SK-N-SH (cell line): ENCODE data around the gene NDUFA12. TPM values are rescaled to one million over a fixed set of nuclear protein-coding genes. Genes with fewer than 3 reads are reported as not detected.

Experiments used
- CTCF ChIA-PET: fragments of 300-600, 350-600 bp; formaldehyde crosslinking; extraction: SDS; loops from one replicate; lab custom pipeline; 2021; lab: Yijun Ruan, JAX
- POLR2A ChIA-PET: fragments of 350-600 bp; sonication (Branson Sonifier 250); formaldehyde crosslinking; extraction: SDS; loops from one replicate; lab custom pipeline; 2020; ENCODE audit warnings: antibody characterized with exemption, inconsistent platforms; lab: Yijun Ruan, JAX
- DNase-seq: peaks from one replicate; pipeline ENCODE4 v3.0.0; 2012
- H2AFZ ChIP-seq: fragments of 200-600 bp; sonication (generic); 2 replicates; pipeline ENCODE4 v1.8.1; 2016; ENCODE audit warnings: antibody characterized with exemption, mild to moderate bottlenecking, low read depth
- H3F3A ChIP-seq: fragments of 200-600 bp; sonication (generic); replicated peaks from 2 replicates; pipeline ENCODE3; 2016; ENCODE audit warnings: antibody characterized with exemption, mild to moderate bottlenecking; ENCODE audit not compliant: insufficient read depth
- H3K27ac ChIP-seq, 2 experiments: fragments of 200-500 bp in 1 of 2; fragments of 200-600 bp in 1 of 2; sonication (Bioruptor generic) in 1 of 2; sonication (generic), shearing (Covaris generic) in 1 of 2; 2 replicates each; pipeline versions ENCODE4 v1.5.1 to v1.6.1; 2014 to 2016; ENCODE audit warnings: low read depth in 2 of 2, inconsistent platforms in 1 of 2, low read length in 1 of 2, mild to moderate bottlenecking in 1 of 2, mixed read lengths in 1 of 2
- H3K27me3 ChIP-seq: fragments of 200-600 bp; sonication (generic), shearing (Covaris generic); 2 replicates; pipeline ENCODE4 v1.6.1; 2016; ENCODE audit warnings: mixed run types; ENCODE audit not compliant: insufficient read depth
- H3K36me3 ChIP-seq, 2 experiments: fragments of 200-500 bp in 1 of 2; fragments of 200-600 bp in 1 of 2; sonication (Bioruptor generic) in 1 of 2; sonication (generic) in 1 of 2; replicated peaks in 1 of 2; 2 replicates each; pipeline versions ENCODE3 to v1.5.1; 2014 to 2016; ENCODE audit warnings: low read length in 1 of 2, mild to moderate bottlenecking in 1 of 2; ENCODE audit not compliant: insufficient read depth in 2 of 2, control insufficient read depth in 1 of 2
- H3K4me1 ChIP-seq, 2 experiments: fragments of 200-500 bp in 1 of 2; fragments of 200-600 bp in 1 of 2; sonication (Bioruptor generic) in 1 of 2; sonication (generic), shearing (Covaris generic) in 1 of 2; 2 replicates each; pipeline versions ENCODE4 v1.5.1 to v1.6.1; 2014 to 2016; ENCODE audit warnings: low read depth in 1 of 2, low read length in 1 of 2, mixed run types in 1 of 2; ENCODE audit not compliant: insufficient read depth in 2 of 2, control insufficient read depth in 1 of 2
- H3K4me2 ChIP-seq: fragments of 200-600 bp; sonication (generic), shearing (Covaris generic); 2 replicates; pipeline ENCODE4 v1.6.1; 2017; ENCODE audit warnings: mixed run types
- H3K4me3 ChIP-seq, 2 experiments: fragments of 200-500 bp in 1 of 2; fragments of 200-600 bp in 1 of 2; sonication (Bioruptor generic) in 1 of 2; sonication (generic), shearing (Covaris generic) in 1 of 2; 2 replicates each; pipeline versions ENCODE4 v1.5.1 to v1.8.1; 2014 to 2016; ENCODE audit warnings: low read depth in 2 of 2, inconsistent platforms in 1 of 2, low read length in 1 of 2, mild to moderate bottlenecking in 1 of 2, mixed read lengths in 1 of 2, moderate library complexity in 1 of 2
- H3K79me2 ChIP-seq: fragments of 200-600 bp; sonication (generic); 2 replicates; pipeline ENCODE4 v1.8.1; 2017; ENCODE audit warnings: mild to moderate bottlenecking; ENCODE audit not compliant: insufficient read depth
- H3K9ac ChIP-seq: fragments of 200-600 bp; sonication (generic); 2 replicates; pipeline ENCODE4 v1.6.1; 2017; ENCODE audit warnings: mixed run types
- H3K9me2 ChIP-seq: fragments of 200-600 bp; sonication (generic); 2 replicates; pipeline ENCODE4 v1.6.1; 2017; ENCODE audit warnings: mixed run types
- H3K9me3 ChIP-seq: fragments of 200-600 bp; sonication (generic); 2 replicates; pipeline ENCODE4 v1.6.1; 2017; ENCODE audit warnings: mixed run types, mild to moderate bottlenecking, moderate library complexity
- H4K20me1 ChIP-seq: fragments of 200-600 bp; sonication (generic); 2 replicates; pipeline ENCODE4 v1.6.1; 2017; ENCODE audit warnings: mild to moderate bottlenecking, mixed run types; ENCODE audit not compliant: insufficient read depth
- EP300 ChIP-seq, 2 experiments: IDR thresholded peaks; 2 replicates each; pipeline versions ENCODE4 v1.4.0 to v1.6.1; 2012; ENCODE audit warnings: borderline replicate concordance in 1 of 2, low read depth in 1 of 2, low read length in 1 of 2
- EZH2phosphoT487 ChIP-seq: fragments of 200-600 bp; sonication (generic); IDR thresholded peaks from 2 replicates; pipeline ENCODE4 v1.6.1; 2017; ENCODE audit warnings: low read depth, mixed run types, mild to moderate bottlenecking, antibody characterized with exemption, moderate library complexity, borderline replicate concordance
- FOXJ3 ChIP-seq: sonication (generic); formaldehyde crosslinking; IDR thresholded peaks from 2 replicates; pipeline ENCODE4 v1.5.1; 2020; ENCODE audit warnings: mild to moderate bottlenecking, missing genetic modification reagents
- GABPA ChIP-seq: IDR thresholded peaks from 2 replicates; pipeline ENCODE4 v1.4.0; 2012; ENCODE audit warnings: low read depth, mild to moderate bottlenecking
- MEF2A ChIP-seq: IDR thresholded peaks from 2 replicates; pipeline ENCODE4 v1.4.0; 2012; ENCODE audit warnings: low read depth, borderline replicate concordance
- MXI1 ChIP-seq: IDR thresholded peaks from 2 replicates; pipeline ENCODE4 v1.6.1; 2012; ENCODE audit warnings: mild to moderate bottlenecking, low read depth, low read length, improper control_type of control experiment
- POLR2AphosphoS5 ChIP-seq: IDR thresholded peaks from 2 replicates; pipeline ENCODE4 v1.6.1; 2012; ENCODE audit warnings: low read depth, low read length
- RAD21 ChIP-seq: IDR thresholded peaks from 2 replicates; pipeline ENCODE4 v1.6.1; 2012; ENCODE audit warnings: mild to moderate bottlenecking, low read length
- RFX5 ChIP-seq: IDR thresholded peaks from 2 replicates; pipeline ENCODE4 v1.6.1; 2012; ENCODE audit warnings: mild to moderate bottlenecking, improper control_type of control experiment, low read length
- RXRA ChIP-seq: IDR thresholded peaks from 2 replicates; pipeline ENCODE4 v1.4.0; 2012; ENCODE audit warnings: low read depth, mild to moderate bottlenecking, borderline replicate concordance
- SIN3A ChIP-seq: IDR thresholded peaks from 2 replicates; pipeline ENCODE4 v1.6.1; 2012; ENCODE audit warnings: low read depth, mild to moderate bottlenecking, low read length, moderate library complexity, borderline replicate concordance
- SMC3 ChIP-seq: IDR thresholded peaks from 2 replicates; pipeline ENCODE4 v1.6.1; 2012; ENCODE audit warnings: low read depth, low read length, improper control_type of control experiment
- WGBS: methylation state at CpG from one replicate; pipeline ENCODE4 v1.1.6; 2017; ENCODE audit warnings: low lambda C conversion rate; 5-methylcytosine and 5-hydroxymethylcytosine counted together
- polyA plus RNA-seq, 3 experiments: library from polyadenylated mRNA; depleted of rRNA; stranded (reverse); fragments of >200 nt; gene quantifications; 2 replicates each; pipeline ENCODE4 v1.2.3, GENCODE V29; 2012
- TF ChIP-seq, protein P1 (sequence below): fragments of 150-350 bp; IDR thresholded peaks from 2 replicates; pipeline ENCODE4 v1.6.1; 2016; ENCODE audit warnings: mild to moderate bottlenecking, low read depth, low read length
- TF ChIP-seq, protein P2 (sequence below): IDR thresholded peaks from 2 replicates; pipeline ENCODE4 v1.4.0; 2012; ENCODE audit warnings: low read depth, borderline replicate concordance
- TF ChIP-seq, protein P3 (sequence below): IDR thresholded peaks from 2 replicates; pipeline ENCODE4 v1.4.0; 2012; ENCODE audit warnings: low read depth, borderline replicate concordance
- TF ChIP-seq, protein P4 (sequence below): IDR thresholded peaks from 2 replicates; pipeline ENCODE4; 2012
- TF ChIP-seq, protein P5 (sequence below): IDR thresholded peaks from 2 replicates; pipeline ENCODE4 v1.6.1; 2012; ENCODE audit warnings: mild to moderate bottlenecking, low read depth, low read length, moderate library complexity

The NDUFA12 gene
- polyA plus RNA-seq, 1 of the 3 experiments (the other 2 are of a cell fraction), result 106 TPM

DNA sequence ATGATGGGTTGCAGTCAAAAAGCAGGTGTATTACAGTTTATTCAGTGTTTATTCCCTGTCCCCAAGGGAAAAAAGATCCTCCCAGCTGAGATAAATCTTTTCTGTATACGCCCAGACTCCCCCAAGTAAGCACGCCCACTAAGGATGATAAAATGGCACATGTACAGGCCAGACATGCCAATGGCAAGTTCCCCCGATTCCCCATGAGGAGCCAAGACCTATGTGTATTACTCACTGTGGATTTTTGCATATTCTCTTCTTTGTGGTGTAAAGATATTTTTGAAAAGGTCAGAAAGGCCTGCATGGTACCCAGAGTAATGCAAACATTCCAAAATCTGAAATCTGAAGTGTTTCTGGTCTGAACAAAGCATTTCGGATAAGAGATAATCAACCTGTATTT is 47.7 kb upstream of the NDUFA12 start:
- Histone ChIP-seq H2AFZ (no peak overlapping the region), H3K4me1 (no peaks in the 10 kb centered on the region), H3K9me3 (no peaks in the 10 kb centered on the region), H3K4me3 (no peak overlapping the region), H3K79me2 (no peaks in the 10 kb centered on the region), H3K36me3 (peaks cover 33 to 49% of the 10 kb centered on the region in 2 experiments), H4K20me1 (no peaks in the 10 kb centered on the region), H3K9ac (no peak overlapping the region), H3K27me3 (no peaks in the 10 kb centered on the region), H3K9me2 (no peaks in the 10 kb centered on the region), H3F3A (no peaks in the 10 kb centered on the region), H3K4me2 (no peak overlapping the region), H3K27ac (no peak overlapping the region)
- 88% methylated on average over 4 of the region's 4 CpGs for whole genome bisulfite sequencing
- no peak for TF ChIP-seq SIN3A
- TF ChIP-seq, protein P1, sequence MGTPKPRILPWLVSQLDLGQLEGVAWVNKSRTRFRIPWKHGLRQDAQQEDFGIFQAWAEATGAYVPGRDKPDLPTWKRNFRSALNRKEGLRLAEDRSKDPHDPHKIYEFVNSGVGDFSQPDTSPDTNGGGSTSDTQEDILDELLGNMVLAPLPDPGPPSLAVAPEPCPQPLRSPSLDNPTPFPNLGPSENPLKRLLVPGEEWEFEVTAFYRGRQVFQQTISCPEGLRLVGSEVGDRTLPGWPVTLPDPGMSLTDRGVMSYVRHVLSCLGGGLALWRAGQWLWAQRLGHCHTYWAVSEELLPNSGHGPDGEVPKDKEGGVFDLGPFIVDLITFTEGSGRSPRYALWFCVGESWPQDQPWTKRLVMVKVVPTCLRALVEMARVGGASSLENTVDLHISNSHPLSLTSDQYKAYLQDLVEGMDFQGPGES, result no peak
- TF ChIP-seq GABPA, result no peak
- no peak for TF ChIP-seq POLR2AphosphoS5
- TF ChIP-seq RAD21, result no peak
- no peak for TF ChIP-seq SMC3
- TF ChIP-seq, protein P2, sequence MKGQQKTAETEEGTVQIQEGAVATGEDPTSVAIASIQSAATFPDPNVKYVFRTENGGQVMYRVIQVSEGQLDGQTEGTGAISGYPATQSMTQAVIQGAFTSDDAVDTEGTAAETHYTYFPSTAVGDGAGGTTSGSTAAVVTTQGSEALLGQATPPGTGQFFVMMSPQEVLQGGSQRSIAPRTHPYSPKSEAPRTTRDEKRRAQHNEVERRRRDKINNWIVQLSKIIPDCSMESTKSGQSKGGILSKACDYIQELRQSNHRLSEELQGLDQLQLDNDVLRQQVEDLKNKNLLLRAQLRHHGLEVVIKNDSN, result no peak
- DNase-seq, result no peak
- ChIA-PET POLR2A (no interaction called here), CTCF (no interaction called here)

DNA sequence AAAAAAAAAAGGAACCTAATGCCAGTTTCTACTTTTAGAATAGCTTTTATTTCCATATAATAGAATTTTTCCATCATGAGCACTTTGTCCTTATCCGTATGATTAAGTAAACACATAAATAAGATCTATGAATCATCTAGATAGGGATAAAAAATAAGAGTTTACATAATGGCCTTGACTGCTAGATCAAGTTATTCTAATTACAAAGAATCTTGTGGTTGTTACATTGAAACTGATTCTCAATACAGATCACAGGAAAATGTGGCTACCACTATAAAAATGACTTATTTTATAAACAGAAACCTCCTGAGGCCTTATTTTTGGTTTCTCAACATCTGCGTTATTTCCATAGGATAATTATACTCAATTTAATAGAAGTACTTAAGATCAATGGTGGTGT is 34.4 kb upstream of the NDUFA12 start:
- no peaks in the 10 kb centered on the region for H3K9me2 ChIP-seq
- H3K4me3 ChIP-seq, result no peak overlapping the region
- ChIA-PET POLR2A (no interaction called here), CTCF (no interaction called here)
- H3K79me2 ChIP-seq, result no peaks in the 10 kb centered on the region
- no peak overlapping the region for H2AFZ ChIP-seq
- H4K20me1 ChIP-seq, result no peaks in the 10 kb centered on the region
- WGBS, result 85% methylated on average over 2 of the region's 2 CpGs
- H3K27ac ChIP-seq, result no peak overlapping the region
- peaks cover 3% of the 10 kb centered on the region for H3F3A ChIP-seq
- H3K36me3 ChIP-seq, result peaks cover 34 to 47% of the 10 kb centered on the region in 2 experiments
- no peak overlapping the region for H3K4me2 ChIP-seq
- no peak for DNase-seq
- no peaks in the 10 kb centered on the region; a peak in 1 of 4 replicates for H3K4me1 ChIP-seq
- no peak overlapping the region for H3K9ac ChIP-seq
- H3K27me3 ChIP-seq, result no peaks in the 10 kb centered on the region
- no peaks in the 10 kb centered on the region for H3K9me3 ChIP-seq
- TF ChIP-seq FOXJ3 (CRISPR knock-in tag) (no peak), EZH2phosphoT487 (no peak), RFX5 (no peak), MEF2A (no peak), MXI1 (no peak), GABPA (no peak), EP300 (IDR thresholded peaks at IDR 0.05; ENCODE audit: borderline replicate concordance in 1 of 2, low read depth in 1 of 2, low read length in 1 of 2) (no peak), RXRA (no peak)
- TF ChIP-seq, protein P3, sequence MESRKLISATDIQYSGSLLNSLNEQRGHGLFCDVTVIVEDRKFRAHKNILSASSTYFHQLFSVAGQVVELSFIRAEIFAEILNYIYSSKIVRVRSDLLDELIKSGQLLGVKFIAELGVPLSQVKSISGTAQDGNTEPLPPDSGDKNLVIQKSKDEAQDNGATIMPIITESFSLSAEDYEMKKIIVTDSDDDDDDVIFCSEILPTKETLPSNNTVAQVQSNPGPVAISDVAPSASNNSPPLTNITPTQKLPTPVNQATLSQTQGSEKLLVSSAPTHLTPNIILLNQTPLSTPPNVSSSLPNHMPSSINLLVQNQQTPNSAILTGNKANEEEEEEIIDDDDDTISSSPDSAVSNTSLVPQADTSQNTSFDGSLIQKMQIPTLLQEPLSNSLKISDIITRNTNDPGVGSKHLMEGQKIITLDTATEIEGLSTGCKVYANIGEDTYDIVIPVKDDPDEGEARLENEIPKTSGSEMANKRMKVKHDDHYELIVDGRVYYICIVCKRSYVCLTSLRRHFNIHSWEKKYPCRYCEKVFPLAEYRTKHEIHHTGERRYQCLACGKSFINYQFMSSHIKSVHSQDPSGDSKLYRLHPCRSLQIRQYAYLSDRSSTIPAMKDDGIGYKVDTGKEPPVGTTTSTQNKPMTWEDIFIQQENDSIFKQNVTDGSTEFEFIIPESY, result no peak
- TF ChIP-seq, protein P4, sequence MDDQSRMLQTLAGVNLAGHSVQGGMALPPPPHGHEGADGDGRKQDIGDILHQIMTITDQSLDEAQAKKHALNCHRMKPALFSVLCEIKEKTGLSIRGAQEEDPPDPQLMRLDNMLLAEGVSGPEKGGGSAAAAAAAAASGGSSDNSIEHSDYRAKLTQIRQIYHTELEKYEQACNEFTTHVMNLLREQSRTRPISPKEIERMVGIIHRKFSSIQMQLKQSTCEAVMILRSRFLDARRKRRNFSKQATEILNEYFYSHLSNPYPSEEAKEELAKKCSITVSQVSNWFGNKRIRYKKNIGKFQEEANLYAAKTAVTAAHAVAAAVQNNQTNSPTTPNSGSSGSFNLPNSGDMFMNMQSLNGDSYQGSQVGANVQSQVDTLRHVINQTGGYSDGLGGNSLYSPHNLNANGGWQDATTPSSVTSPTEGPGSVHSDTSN, result no peak
- TF ChIP-seq, protein P5, sequence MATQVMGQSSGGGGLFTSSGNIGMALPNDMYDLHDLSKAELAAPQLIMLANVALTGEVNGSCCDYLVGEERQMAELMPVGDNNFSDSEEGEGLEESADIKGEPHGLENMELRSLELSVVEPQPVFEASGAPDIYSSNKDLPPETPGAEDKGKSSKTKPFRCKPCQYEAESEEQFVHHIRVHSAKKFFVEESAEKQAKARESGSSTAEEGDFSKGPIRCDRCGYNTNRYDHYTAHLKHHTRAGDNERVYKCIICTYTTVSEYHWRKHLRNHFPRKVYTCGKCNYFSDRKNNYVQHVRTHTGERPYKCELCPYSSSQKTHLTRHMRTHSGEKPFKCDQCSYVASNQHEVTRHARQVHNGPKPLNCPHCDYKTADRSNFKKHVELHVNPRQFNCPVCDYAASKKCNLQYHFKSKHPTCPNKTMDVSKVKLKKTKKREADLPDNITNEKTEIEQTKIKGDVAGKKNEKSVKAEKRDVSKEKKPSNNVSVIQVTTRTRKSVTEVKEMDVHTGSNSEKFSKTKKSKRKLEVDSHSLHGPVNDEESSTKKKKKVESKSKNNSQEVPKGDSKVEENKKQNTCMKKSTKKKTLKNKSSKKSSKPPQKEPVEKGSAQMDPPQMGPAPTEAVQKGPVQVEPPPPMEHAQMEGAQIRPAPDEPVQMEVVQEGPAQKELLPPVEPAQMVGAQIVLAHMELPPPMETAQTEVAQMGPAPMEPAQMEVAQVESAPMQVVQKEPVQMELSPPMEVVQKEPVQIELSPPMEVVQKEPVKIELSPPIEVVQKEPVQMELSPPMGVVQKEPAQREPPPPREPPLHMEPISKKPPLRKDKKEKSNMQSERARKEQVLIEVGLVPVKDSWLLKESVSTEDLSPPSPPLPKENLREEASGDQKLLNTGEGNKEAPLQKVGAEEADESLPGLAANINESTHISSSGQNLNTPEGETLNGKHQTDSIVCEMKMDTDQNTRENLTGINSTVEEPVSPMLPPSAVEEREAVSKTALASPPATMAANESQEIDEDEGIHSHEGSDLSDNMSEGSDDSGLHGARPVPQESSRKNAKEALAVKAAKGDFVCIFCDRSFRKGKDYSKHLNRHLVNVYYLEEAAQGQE, result no peak
- TF ChIP-seq, protein P1, result no peak
